Stomach (tissue), 4 donors: Measurements from ENCODE around the gene COL23A1.

ENCODE experiments used
- EP300 ChIP-seq: sonication (generic); formaldehyde crosslinking; IDR thresholded peaks from one replicate; pipeline ENCODE4 v1.6.1; 2017; ENCODE audit warnings: antibody characterized with exemption
- POLR2A ChIP-seq, 4 donors: fragments of 450-650 bp; IDR thresholded peaks; one replicate each; pipeline ENCODE4 v1.6.1; 2016; ENCODE audit warnings: antibody characterized with exemption in 4 of 4, control low read depth in 2 of 4, mild to moderate bottlenecking in 1 of 4, moderate library complexity in 1 of 4
- POLR2AphosphoS5 ChIP-seq, 3 donors: sonication (generic); formaldehyde crosslinking; IDR thresholded peaks; one replicate each; pipeline ENCODE4 v1.6.1; 2016; ENCODE audit warnings: antibody characterized with exemption in 3 of 3
- TF ChIP-seq, protein P1 (sequence below), 7 experiments: fragments of 450-650 bp in 4 of 7; fragments of 200-600 bp in 3 of 7; sonication (generic) in 3 of 7; IDR thresholded peaks; one replicate each; pipeline ENCODE4 v1.5.1; 2016 to 2019; ENCODE audit warnings: antibody characterized with exemption in 7 of 7, control low read depth in 2 of 7, mild to moderate bottlenecking in 1 of 7

DNA sequence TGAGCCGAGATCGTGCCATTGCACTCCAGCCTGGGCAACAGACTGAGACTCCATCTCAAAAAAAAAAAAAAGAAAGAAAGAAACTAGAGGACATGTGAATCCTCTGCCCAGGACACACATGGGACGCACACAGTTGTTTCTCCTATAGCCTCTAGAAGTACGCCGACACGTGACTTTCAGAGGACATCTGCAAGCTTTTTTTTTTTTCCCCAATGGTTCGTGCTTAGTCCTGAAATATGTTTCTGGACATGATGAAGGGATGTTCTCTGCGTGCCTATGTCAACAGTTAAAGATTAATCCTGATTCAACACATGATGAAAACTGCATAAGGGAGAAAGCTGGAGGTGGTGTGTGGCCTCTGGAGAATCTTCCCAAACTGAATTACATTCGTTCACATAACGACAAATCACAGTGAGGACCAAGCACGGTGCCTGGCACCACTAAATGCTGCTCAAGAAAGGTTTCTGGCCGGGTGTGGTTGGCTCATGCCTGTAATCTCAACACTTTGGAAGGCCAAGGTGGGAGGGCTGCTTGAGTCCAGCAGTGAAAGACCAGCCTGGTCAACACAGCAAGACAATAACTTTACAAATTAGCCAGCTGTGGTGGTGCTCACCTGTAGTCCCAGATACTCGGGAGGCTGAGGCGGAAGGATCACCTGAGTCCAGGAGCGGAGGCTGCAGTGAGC is 9.8 kb downstream of the COL23A1 start:
- TF ChIP-seq, protein P1, sequence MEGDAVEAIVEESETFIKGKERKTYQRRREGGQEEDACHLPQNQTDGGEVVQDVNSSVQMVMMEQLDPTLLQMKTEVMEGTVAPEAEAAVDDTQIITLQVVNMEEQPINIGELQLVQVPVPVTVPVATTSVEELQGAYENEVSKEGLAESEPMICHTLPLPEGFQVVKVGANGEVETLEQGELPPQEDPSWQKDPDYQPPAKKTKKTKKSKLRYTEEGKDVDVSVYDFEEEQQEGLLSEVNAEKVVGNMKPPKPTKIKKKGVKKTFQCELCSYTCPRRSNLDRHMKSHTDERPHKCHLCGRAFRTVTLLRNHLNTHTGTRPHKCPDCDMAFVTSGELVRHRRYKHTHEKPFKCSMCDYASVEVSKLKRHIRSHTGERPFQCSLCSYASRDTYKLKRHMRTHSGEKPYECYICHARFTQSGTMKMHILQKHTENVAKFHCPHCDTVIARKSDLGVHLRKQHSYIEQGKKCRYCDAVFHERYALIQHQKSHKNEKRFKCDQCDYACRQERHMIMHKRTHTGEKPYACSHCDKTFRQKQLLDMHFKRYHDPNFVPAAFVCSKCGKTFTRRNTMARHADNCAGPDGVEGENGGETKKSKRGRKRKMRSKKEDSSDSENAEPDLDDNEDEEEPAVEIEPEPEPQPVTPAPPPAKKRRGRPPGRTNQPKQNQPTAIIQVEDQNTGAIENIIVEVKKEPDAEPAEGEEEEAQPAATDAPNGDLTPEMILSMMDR (IDR thresholded peaks at IDR 0.05), result no peak
- no peak for TF ChIP-seq POLR2A (IDR thresholded peaks at IDR 0.05)
- no peak for TF ChIP-seq EP300
- no peak for TF ChIP-seq POLR2AphosphoS5 (IDR thresholded peaks at IDR 0.05)
